NB4 (cell line): Measurements from ENCODE around the gene DNALI1.

ENCODE experiments used
- DNase-seq: peaks from one replicate; pipeline ENCODE4 v3.0.0; 2010; ENCODE audit warnings: low read depth
- H3K4me3 ChIP-seq: one replicate; pipeline ENCODE4 v1.5.1; 2011; ENCODE audit warnings: mild to moderate bottlenecking, low read depth, low read length, moderate library complexity
- CTCF ChIP-seq: IDR thresholded peaks from one replicate; pipeline ENCODE4 v1.5.1; 2012; ENCODE audit warnings: low read depth, low read length
- MAX ChIP-seq: IDR thresholded peaks from 2 replicates; pipeline ENCODE4 v1.6.1; 2011; ENCODE audit warnings: low read depth, low read length
- MYC ChIP-seq: IDR thresholded peaks from 2 replicates; pipeline ENCODE4 v1.6.1; 2011; ENCODE audit warnings: low read depth, low read length
- POLR2A ChIP-seq: IDR thresholded peaks from 2 replicates; pipeline ENCODE4 v1.6.1; 2011; ENCODE audit warnings: mild to moderate bottlenecking; ENCODE audit not compliant: insufficient read length; ENCODE audit errors: extremely low read depth

Gene DNALI1

GRCh38 chr1:37614105-37614504, 57.4 kb downstream of the DNALI1 start:
- TF ChIP-seq MYC (no peak), MAX (no peak), CTCF (no peak), POLR2A (no peak)
- DNase-seq, result no peak
- H3K4me3 ChIP-seq, result no peak overlapping the region

DNA sequence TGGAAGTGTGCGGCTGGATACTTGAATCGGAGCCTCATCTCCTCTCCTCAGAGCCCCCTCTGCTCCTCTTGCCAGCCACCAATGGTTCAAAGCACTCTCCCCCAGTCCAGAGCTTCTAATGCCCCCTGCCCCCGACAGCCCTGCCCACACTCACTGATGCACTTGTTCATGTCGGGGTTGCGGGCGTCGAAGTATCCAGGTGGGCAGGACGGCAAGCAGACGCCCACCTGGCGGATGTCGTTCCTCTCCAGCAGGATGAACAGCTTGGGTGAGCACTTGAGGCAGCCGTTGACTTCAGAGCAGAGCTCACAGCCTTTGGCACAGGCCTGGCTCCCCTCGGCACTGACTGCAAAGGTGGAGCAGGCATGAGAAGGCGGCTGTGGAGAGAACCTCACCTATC, 59.6 kb downstream of the DNALI1 start:
- no peak for TF ChIP-seq MAX
- no peak for DNase-seq
- H3K4me3 ChIP-seq, result no peak overlapping the region
